Measurements from ENCODE around the gene POLR2E. TPM values are rescaled to one million over a fixed set of nuclear protein-coding genes. Genes with fewer than 3 reads are reported as not detected.

Gene POLR2E
- total RNA-seq, 1 donor, result 91.2 TPM

DNA sequence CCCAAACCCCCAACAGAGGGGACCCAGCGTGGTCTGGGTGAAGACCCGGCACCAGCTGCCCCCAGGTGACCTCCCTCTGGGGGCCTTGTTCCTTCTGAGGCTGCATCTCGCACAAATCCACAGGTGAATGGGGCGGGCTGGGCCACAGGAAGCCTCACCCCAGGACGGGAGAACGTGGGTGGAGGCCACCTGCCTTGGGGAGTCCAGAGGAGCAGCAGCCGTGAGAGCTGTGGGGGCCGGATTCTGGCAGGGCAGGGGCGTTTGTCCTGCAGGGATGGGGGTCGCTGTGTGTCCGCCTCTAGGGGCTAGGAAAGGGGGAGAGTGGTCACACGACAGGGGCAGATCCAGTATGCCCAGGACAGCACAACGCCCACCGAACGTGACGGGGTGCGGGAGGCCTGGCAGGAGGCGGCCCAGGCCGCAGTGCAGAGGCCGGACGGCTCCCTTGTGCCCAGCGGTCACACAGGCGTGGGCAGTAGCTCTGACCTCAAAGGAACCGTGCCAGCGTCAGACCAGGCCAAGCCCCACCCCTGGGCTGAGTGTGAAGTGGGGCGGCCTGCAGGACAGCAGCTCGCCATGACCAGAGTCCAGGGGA, 6.7 kb downstream of the POLR2E start:
- no peak for DNase-seq (ENCODE audit: low read depth)
- H3K4me3 ChIP-seq (ENCODE audit: low read depth, low read length), result no peak overlapping the region
- TF ChIP-seq, protein P1, sequence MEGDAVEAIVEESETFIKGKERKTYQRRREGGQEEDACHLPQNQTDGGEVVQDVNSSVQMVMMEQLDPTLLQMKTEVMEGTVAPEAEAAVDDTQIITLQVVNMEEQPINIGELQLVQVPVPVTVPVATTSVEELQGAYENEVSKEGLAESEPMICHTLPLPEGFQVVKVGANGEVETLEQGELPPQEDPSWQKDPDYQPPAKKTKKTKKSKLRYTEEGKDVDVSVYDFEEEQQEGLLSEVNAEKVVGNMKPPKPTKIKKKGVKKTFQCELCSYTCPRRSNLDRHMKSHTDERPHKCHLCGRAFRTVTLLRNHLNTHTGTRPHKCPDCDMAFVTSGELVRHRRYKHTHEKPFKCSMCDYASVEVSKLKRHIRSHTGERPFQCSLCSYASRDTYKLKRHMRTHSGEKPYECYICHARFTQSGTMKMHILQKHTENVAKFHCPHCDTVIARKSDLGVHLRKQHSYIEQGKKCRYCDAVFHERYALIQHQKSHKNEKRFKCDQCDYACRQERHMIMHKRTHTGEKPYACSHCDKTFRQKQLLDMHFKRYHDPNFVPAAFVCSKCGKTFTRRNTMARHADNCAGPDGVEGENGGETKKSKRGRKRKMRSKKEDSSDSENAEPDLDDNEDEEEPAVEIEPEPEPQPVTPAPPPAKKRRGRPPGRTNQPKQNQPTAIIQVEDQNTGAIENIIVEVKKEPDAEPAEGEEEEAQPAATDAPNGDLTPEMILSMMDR (IDR thresholded peaks at IDR 0.05; ENCODE audit: insufficient read depth, low read length), result no peak

DNA sequence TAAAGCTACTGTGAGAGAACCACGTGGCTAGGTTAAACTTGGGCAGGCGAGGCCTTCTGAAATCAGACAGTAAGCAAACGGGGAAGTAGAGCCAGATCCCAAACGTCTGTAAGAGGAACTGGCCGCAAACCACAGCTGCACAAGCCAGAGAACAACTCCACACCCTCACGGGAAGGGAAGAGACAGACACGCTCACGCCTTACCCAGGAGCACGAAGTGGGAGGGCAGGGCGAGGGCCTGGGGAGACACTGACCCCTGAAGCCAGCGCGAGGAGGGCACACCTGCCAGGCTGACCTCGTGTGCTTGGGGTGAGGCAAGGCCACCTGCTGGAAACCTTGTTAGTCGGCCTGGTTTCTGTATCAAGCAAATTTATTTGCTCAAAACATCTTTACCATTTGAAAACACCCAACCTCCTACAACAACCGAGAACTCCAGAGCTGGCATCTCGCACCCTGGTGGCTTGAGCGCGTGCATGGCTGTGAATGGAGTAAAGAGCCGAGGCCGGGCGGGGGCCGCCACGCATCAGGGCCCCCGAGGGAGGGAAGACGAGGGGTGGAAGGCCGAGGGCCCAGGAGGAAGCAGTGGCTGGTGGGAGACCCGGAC, 7.3 kb downstream of the POLR2E start:
- TF ChIP-seq, protein P1 (IDR thresholded peaks at IDR 0.05; ENCODE audit: insufficient read depth, low read length), result no peak
- DNase-seq (ENCODE audit: low read depth), result no peak
- H3K4me3 ChIP-seq (ENCODE audit: low read depth, low read length), result no peak overlapping the region

DNA sequence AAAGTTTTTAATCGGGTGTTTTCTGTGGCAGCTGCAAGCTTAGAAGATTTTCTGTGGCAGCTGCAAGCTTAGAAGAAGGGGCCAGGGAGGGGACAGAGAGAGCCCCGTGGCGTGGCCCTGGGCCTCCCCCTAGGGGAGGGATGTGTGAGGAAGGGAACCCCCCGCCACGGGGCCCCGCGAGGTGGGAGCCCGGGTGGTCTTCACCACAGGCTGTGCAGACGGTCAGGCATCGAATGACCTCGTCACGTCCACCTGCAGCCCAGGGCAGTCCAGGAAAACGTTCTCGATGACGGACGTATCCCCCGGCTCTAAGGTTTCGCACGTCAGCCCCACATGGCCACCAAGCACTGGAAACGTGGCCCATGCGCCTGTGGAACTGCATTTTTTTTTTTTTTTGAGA, 8.6 kb downstream of the POLR2E start:
- no peak overlapping the region for H3K4me3 ChIP-seq (ENCODE audit: low read depth, low read length)
- DNase-seq (ENCODE audit: low read depth), result no peak
- TF ChIP-seq, protein P1 (IDR thresholded peaks at IDR 0.05; ENCODE audit: insufficient read depth, low read length), result no peak

DNA sequence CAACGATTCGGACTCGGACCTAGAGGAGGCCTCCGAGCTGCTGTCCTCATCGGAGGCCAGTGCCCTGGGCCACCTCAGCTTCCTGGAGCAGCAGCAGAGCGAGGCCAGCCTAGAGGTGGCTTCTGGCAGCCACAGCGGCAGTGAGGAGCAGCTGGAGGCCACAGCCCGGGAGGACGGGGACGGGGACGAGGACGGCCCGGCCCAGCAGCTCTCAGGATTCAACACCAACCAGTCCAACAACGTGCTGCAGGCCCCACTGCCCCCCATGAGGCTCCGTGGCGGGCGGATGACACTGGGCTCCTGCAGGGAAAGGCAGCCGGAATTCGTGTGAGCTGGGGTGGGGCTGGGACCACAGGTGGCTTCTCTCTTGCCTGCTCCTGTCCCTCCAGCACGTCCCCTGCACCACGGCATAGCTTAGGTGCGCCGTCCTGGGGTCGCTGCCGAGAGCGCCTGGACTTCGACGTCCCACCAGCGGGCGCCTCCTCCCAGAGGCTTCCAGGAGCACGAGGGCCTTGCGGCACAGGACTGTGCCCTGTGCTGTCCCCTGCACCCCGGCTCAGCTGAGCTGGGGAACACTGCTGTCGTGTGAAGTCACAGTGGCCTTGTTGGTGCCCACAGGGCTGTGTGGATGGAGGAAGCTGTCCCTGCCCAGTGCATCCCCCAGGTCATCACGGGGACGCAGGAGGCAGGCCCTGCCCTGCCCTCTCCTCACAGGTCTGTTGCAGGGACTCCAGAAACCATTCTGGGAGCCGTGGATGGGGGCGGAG, 9.3 kb downstream of the POLR2E start:
- no peak overlapping the region for H3K4me3 ChIP-seq (ENCODE audit: low read depth, low read length)
- TF ChIP-seq, protein P1 (IDR thresholded peaks at IDR 0.05; ENCODE audit: insufficient read depth, low read length), result no peak
- no peak for DNase-seq (ENCODE audit: low read depth)

DNA sequence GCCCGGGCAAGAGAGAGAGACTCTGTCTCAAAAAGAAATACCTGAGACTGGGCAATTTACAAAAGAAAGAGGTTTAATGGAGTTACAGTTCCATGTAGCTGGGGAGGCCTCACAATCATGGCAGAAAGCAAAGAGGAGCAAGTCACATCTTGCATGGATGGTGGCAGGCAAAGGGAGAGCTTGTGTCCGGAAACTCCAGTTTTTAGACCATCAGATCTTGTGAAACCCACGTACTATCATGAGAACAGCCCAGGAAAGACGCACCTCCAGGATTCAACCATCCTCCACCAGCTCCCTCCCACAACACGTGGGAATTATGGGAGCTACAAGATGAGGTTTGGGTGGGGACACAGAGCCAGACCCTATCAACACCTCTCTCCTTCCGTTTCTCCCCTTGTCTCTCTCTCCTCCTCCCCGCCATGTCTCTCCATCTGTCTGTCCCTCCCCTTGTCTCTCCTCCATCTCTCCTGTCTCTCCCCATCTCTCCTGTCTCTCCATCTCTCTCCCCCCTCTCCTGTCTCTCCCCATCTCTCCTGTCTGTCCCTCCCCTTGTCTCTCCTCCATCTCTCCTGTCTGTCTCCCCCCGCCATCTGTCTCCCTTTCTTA, 10.0 kb downstream of the POLR2E start:
- TF ChIP-seq, protein P1 (IDR thresholded peaks at IDR 0.05; ENCODE audit: insufficient read depth, low read length), result no peak
- no peak for DNase-seq (ENCODE audit: low read depth)
- no peak overlapping the region for H3K4me3 ChIP-seq (ENCODE audit: low read depth, low read length)

DNA sequence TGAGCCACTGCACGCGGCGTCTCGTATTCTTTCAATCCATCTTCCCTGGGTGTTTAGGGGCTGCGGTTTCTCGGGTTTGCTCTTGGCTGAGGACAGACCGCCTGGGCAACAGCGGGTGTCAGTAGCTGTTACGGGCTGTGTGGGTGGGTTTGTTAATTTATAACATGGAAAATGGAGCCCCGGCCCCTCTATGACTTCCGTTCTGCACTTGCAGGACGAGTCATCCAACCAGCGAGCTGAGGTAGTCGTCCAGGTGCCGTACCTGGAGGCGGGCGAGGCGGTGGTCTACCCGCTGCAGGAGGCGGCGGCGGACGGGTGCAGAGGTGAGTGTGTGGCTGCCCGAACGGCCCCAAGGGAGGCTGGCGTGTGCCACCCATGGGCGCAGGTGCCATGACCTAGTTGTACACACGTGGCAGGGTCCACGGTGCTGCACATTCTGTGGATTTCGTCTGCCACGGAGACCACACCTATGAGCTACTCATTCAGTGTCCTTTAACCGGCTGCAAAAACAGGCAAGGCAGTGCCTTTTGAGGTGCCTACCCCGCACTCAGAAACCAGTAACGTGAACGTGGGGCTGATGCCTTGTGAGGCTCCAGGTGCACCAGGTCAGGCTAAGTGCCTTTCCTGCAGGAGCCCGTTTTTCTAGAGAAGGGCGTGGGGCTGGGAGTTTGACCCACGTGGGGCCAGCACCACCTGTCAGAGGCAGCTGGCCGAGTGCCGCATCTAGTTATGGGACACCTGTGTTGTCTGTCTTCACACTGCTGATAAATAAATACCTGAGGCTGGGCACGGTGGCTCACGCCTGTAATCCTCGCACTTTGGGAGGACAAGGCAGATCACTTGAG, 10.9 kb downstream of the POLR2E start:
- no peak for DNase-seq (ENCODE audit: low read depth)
- H3K4me3 ChIP-seq (ENCODE audit: low read depth, low read length), result no peak overlapping the region
- TF ChIP-seq, protein P1 (IDR thresholded peaks at IDR 0.05; ENCODE audit: insufficient read depth, low read length), result no peak
